ENCODE measurements around the gene ACSL6.

DNA sequence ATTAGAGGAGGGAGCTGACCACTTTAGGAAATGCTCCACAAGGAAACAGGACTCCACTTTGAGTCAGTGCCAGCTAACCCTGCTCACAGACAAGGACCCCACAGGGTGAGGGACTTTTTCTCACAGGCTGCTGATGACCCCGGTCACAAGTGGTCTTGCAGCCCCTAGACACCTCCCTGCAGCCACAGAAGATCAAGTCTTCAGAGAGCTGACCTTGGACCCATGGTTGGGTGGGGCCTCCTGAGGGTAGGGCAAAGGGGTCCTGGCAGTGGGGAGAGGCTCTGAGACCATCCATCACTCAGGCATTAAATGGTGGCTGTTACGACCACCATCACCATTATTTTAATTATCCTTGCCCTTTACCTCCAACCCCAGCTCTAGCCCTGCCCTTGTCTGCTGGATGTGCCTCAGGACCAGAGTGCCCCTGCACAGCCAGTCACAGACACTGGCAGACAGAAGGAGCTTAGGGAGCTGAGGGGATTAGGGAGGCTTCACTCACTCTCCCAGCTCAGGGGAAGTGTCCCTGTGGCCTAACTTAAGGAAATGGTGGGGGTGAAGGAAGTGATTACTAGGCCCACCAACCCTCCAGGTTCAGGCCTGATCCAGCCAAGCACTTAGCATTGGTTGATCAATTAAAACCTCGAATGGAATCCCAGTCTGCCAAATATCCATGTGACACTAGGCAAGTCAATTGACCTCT is 1.6 kb downstream of the ACSL6 start:
- TF ChIP-seq, protein P1, sequence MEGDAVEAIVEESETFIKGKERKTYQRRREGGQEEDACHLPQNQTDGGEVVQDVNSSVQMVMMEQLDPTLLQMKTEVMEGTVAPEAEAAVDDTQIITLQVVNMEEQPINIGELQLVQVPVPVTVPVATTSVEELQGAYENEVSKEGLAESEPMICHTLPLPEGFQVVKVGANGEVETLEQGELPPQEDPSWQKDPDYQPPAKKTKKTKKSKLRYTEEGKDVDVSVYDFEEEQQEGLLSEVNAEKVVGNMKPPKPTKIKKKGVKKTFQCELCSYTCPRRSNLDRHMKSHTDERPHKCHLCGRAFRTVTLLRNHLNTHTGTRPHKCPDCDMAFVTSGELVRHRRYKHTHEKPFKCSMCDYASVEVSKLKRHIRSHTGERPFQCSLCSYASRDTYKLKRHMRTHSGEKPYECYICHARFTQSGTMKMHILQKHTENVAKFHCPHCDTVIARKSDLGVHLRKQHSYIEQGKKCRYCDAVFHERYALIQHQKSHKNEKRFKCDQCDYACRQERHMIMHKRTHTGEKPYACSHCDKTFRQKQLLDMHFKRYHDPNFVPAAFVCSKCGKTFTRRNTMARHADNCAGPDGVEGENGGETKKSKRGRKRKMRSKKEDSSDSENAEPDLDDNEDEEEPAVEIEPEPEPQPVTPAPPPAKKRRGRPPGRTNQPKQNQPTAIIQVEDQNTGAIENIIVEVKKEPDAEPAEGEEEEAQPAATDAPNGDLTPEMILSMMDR (IDR thresholded peaks at IDR 0.05; ENCODE audit: low read depth, low read length, poor library complexity, severe bottlenecking), result no peak
- no peak for TF ChIP-seq EZH2phosphoT487 (IDR thresholded peaks at IDR 0.05; ENCODE audit: borderline replicate concordance, low read length)
